PC-3 (cell line): ENCODE measurements around the gene THSD7A. TPM values are rescaled to one million over a fixed set of nuclear protein-coding genes. Genes with fewer than 3 reads are reported as not detected.

Experiments used
- ATAC-seq: fragments of 200-7000 bp; cut with Tn5 transposase; 2 replicates; pipeline ENCODE4 v1.9.1; 2020; ENCODE audit warnings: mild to moderate bottlenecking, moderate library complexity
- BruUV-seq: library from RNA; stranded (reverse); fragments of 400-500 nt; replicated peaks from 2 replicates; lab custom pipeline; 2021; lab: Mats Ljungman, UMichigan
- CTCF ChIA-PET: fragments of 300-600 bp; sonication (Branson Sonifier 250); formaldehyde crosslinking; loops from one replicate; lab custom pipeline; 2022; ENCODE audit warnings: antibody characterized with exemption; lab: Charles Lee
- POLR2A ChIA-PET: fragments of 300-600 bp; sonication (Branson Sonifier 250); formaldehyde crosslinking; loops from one replicate; lab custom pipeline; 2022; ENCODE audit warnings: antibody characterized with exemption; ENCODE audit not compliant: unreplicated experiment; lab: Charles Lee
- DNase-seq: peaks from one replicate; pipeline ENCODE4 v3.0.0-alpha.2; 2015
- H2AFZ ChIP-seq: fragments of 300-600 bp; sonication (generic); 2 replicates; pipeline ENCODE4 v1.6.0; 2016; ENCODE audit warnings: antibody characterized with exemption, low read length
- H3F3A ChIP-seq: fragments of 300-600 bp; sonication (generic); one replicate; pipeline ENCODE4 v1.6.0; 2017; ENCODE audit warnings: antibody characterized with exemption, low read length, control low read depth, mild to moderate bottlenecking; ENCODE audit not compliant: unreplicated experiment
- H3K27ac ChIP-seq: fragments of 300-600 bp; sonication (generic); 2 replicates; pipeline ENCODE4 v1.5.1; 2016; ENCODE audit warnings: mild to moderate bottlenecking, low read length
- H3K27me3 ChIP-seq: fragments of 300-600 bp; sonication (generic); 2 replicates; pipeline ENCODE4 v1.6.1; 2016; ENCODE audit warnings: low read length, mixed read lengths
- H3K36me3 ChIP-seq: fragments of 300-600 bp; sonication (generic); 2 replicates; pipeline ENCODE4 v1.6.1; 2016; ENCODE audit warnings: low read depth, mixed run types, low read length, mixed read lengths
- H3K4me1 ChIP-seq: fragments of 300-600 bp; sonication (generic); 2 replicates; pipeline ENCODE4 v1.5.1; 2016; ENCODE audit warnings: low read length; ENCODE audit not compliant: insufficient read depth
- H3K4me2 ChIP-seq: fragments of 300-600 bp; sonication (generic); 2 replicates; pipeline ENCODE4 v1.6.0; 2016; ENCODE audit warnings: low read length
- H3K4me3 ChIP-seq: fragments of 300-600 bp; sonication (generic); 2 replicates; pipeline ENCODE4 v1.5.1; 2016; ENCODE audit warnings: mild to moderate bottlenecking, low read length, mixed read lengths
- H3K79me2 ChIP-seq: fragments of 300-600 bp; sonication (generic); 2 replicates; pipeline ENCODE4 v1.6.1; 2017; ENCODE audit warnings: low read length, mixed read lengths
- H3K9ac ChIP-seq: fragments of 300-600 bp; sonication (generic); 2 replicates; pipeline ENCODE4 v1.6.0; 2016; ENCODE audit warnings: mild to moderate bottlenecking, low read length
- H3K9me2 ChIP-seq: fragments of 300-600 bp; sonication (generic); replicated peaks from 2 replicates; pipeline ENCODE4 v1.6.1; 2016; ENCODE audit warnings: mixed run types, low read length, mixed read lengths
- H3K9me3 ChIP-seq: fragments of 300-600 bp; sonication (generic); 2 replicates; pipeline ENCODE4 v1.6.1; 2016; ENCODE audit warnings: low read length, mixed read lengths
- H4K20me1 ChIP-seq: fragments of 300-600 bp; sonication (generic); 2 replicates; pipeline ENCODE4 v1.6.1; 2016; ENCODE audit warnings: low read length, mixed read lengths
- EZH2 ChIP-seq: fragments of 300-600 bp; sonication (generic); IDR thresholded peaks from one replicate; pipeline ENCODE4 v1.6.1; 2017; ENCODE audit warnings: antibody characterized with exemption, mild to moderate bottlenecking, low read length; ENCODE audit not compliant: unreplicated experiment
- EZH2phosphoT487 ChIP-seq: fragments of 300-600 bp; sonication (generic); IDR thresholded peaks from 2 replicates; pipeline ENCODE4 v1.6.1; 2018; ENCODE audit warnings: mild to moderate bottlenecking, antibody characterized with exemption, low read length, borderline replicate concordance
- intact Hi-C: fragments of 100-400 bp; cut with micrococcal nuclease; formaldehyde crosslinking; loops from 2 replicates; pipeline ENCODE4 v1.9.0; 2023
- total RNA-seq: library from RNA; depleted of rRNA; stranded (reverse); fragments of >200 nt; gene quantifications from 2 replicates; pipeline ENCODE4 v1.2.3, GENCODE V29; 2014
- TF ChIP-seq, protein P1 (sequence below): fragments of 300-600 bp; sonication (generic); conservative IDR thresholded peaks from 2 replicates; pipeline ENCODE4 v1.5.1; 2017; ENCODE audit warnings: antibody characterized with exemption, low read depth, mild to moderate bottlenecking, low read length

THSD7A gene
- total RNA-seq, 1 experiment from 2014 or later: 0.04 TPM

DNA sequence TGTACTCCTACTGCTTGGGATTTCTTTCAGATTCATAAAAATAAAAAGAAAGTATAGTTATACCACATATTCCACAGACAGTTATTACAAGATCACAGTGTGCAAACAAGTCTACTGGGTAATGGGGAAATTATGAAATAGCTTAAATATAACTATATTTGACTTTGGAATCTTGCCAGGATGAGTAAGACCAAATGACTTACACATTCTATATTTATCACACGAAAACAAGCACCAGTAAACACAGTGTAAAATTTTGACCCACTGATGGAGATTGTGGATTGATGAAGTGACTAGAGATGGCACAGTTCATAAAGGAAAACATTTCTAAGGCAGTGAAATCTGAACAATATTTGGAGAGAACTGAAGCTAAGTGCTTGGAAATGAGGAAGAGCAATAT is 339.7 kb downstream of the THSD7A start:
- H3F3A ChIP-seq: no peaks in the 10 kb centered on the region
- H2AFZ ChIP-seq: no peak overlapping the region
- peaks cover 8% of the 10 kb centered on the region for H3K4me1 ChIP-seq
- no peaks in the 10 kb centered on the region for H3K27me3 ChIP-seq
- no peaks in the 10 kb centered on the region for H3K9me3 ChIP-seq
- DNase-seq: peak; percentile 42
- ATAC-seq: peak; percentile 81
- no peak overlapping the region for H3K4me3 ChIP-seq
- no peaks in the 10 kb centered on the region for H3K9me2 ChIP-seq
- H3K36me3 ChIP-seq: no peaks in the 10 kb centered on the region
- H3K9ac ChIP-seq: no peak overlapping the region
- intact Hi-C loops: no loop called here
- H3K4me2 ChIP-seq: no peak overlapping the region
- CTCF ChIA-PET: interaction anchor here (0.6 kb wide), 1 partner anchor 532 kb away, joined by 7 read pairs; no protein-coding TSS in a partner anchor
- H3K79me2 ChIP-seq: no peaks in the 10 kb centered on the region
- no TSS peak for BruUV-seq
- H3K27ac ChIP-seq: no peak overlapping the region
- POLR2A ChIA-PET: no interaction called here
- TF ChIP-seq EZH2 (no peak), EZH2phosphoT487 (no peak)
- TF ChIP-seq, protein P1, sequence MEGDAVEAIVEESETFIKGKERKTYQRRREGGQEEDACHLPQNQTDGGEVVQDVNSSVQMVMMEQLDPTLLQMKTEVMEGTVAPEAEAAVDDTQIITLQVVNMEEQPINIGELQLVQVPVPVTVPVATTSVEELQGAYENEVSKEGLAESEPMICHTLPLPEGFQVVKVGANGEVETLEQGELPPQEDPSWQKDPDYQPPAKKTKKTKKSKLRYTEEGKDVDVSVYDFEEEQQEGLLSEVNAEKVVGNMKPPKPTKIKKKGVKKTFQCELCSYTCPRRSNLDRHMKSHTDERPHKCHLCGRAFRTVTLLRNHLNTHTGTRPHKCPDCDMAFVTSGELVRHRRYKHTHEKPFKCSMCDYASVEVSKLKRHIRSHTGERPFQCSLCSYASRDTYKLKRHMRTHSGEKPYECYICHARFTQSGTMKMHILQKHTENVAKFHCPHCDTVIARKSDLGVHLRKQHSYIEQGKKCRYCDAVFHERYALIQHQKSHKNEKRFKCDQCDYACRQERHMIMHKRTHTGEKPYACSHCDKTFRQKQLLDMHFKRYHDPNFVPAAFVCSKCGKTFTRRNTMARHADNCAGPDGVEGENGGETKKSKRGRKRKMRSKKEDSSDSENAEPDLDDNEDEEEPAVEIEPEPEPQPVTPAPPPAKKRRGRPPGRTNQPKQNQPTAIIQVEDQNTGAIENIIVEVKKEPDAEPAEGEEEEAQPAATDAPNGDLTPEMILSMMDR: no peak
- no peaks in the 10 kb centered on the region for H4K20me1 ChIP-seq

DNA sequence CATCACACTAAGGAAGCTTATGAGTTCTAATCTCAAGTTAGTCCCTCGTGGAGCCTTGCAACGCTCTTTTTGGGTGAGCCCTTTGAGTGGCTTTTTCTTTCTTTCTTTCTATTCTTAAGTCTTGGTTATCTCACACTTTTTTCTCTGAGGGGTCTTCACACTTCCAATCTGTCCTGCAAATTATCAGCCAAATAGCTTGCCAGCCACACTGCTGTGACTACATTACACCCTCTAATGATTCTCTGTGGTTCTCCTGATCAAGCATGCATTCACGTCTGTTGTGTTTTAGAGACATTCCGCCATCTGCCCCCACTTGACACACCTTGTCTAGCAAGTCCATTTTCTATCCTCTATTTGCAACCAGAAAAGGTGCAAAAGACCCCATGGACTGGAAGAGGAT is 340.2 kb downstream of the THSD7A start:
- no peaks in the 10 kb centered on the region for H3K36me3 ChIP-seq
- H3K4me1 ChIP-seq: peaks cover 8% of the 10 kb centered on the region
- no peaks in the 10 kb centered on the region for H3K9me2 ChIP-seq
- H3K4me3 ChIP-seq: no peak overlapping the region
- H3K27ac ChIP-seq: no peak overlapping the region
- no peaks in the 10 kb centered on the region for H4K20me1 ChIP-seq
- no peak for DNase-seq
- POLR2A ChIA-PET: no interaction called here
- TF ChIP-seq EZH2: no peak
- BruUV-seq: no TSS peak
- no peaks in the 10 kb centered on the region for H3K27me3 ChIP-seq
- intact Hi-C loops: no loop called here
- no peaks in the 10 kb centered on the region for H3K9me3 ChIP-seq
- no peaks in the 10 kb centered on the region for H3F3A ChIP-seq
- no peak overlapping the region for H2AFZ ChIP-seq
- no peak for ATAC-seq
- H3K79me2 ChIP-seq: no peaks in the 10 kb centered on the region
- no peak overlapping the region for H3K9ac ChIP-seq
- CTCF ChIA-PET: interaction anchor here (0.6 kb wide), 1 partner anchor 532 kb away, joined by 7 read pairs; no protein-coding TSS in a partner anchor
- H3K4me2 ChIP-seq: no peak overlapping the region

DNA sequence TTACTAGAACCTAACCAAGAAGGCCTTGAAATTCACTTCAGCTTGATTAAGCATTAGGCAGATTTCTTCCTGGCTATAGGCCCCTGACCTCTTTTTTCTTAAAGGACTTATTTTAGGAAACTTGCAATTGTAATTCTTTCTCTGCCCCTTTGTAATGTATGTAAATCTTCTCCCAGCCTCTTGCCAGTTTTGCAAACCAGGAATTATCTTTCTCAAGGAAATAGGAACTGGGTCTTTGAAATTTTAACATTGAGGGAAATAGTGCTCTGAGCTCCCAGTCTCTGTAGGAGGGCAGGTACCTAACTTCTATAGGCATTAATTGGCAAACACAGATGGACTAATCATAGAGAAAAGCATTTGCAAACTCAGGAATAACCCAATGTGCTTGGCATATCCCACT is 342.7 kb downstream of the THSD7A start:
- no peak overlapping the region for H2AFZ ChIP-seq
- H3K27ac ChIP-seq: no peak overlapping the region
- intact Hi-C loops: loop anchor here (5.0 to 10.0 kb wide), 2 partner anchors 62 to 216 kb away; no protein-coding TSS in a partner anchor
- no peaks in the 10 kb centered on the region for H3K79me2 ChIP-seq
- CTCF ChIA-PET: no interaction called here
- H3K27me3 ChIP-seq: no peaks in the 10 kb centered on the region
- TF ChIP-seq, protein P1: no peak
- TF ChIP-seq EZH2: no peak
- no peak for TF ChIP-seq EZH2phosphoT487
- H3K9ac ChIP-seq: no peak overlapping the region
- no TSS peak for BruUV-seq
- no peaks in the 10 kb centered on the region for H3K9me3 ChIP-seq
- no peak for DNase-seq
- POLR2A ChIA-PET: no interaction called here
- no peaks in the 10 kb centered on the region for H4K20me1 ChIP-seq
- no peak for ATAC-seq
- no peaks in the 10 kb centered on the region for H3F3A ChIP-seq
- H3K4me3 ChIP-seq: no peak overlapping the region
- no peaks in the 10 kb centered on the region for H3K36me3 ChIP-seq
- peaks cover 8% of the 10 kb centered on the region for H3K4me1 ChIP-seq
- H3K4me2 ChIP-seq: no peak overlapping the region
- H3K9me2 ChIP-seq: no peaks in the 10 kb centered on the region
